Tibial nerve (tissue), 3 donors: ENCODE results near the gene UBAP1L.

ENCODE experiments used
- EP300 ChIP-seq, 2 donors: sonication (generic); formaldehyde crosslinking; IDR thresholded peaks; one replicate each; pipeline ENCODE4 v1.6.1; 2017; ENCODE audit warnings: antibody characterized with exemption in 2 of 2, mild to moderate bottlenecking in 1 of 2
- POLR2A ChIP-seq, 2 donors: fragments of 450-650 bp; IDR thresholded peaks; one replicate each; pipeline ENCODE4 v1.6.1; 2017; ENCODE audit warnings: antibody characterized with exemption in 2 of 2, mild to moderate bottlenecking in 2 of 2, moderate library complexity in 2 of 2

- no peak for TF ChIP-seq EP300 (IDR thresholded peaks at IDR 0.05)
- TF ChIP-seq POLR2A (IDR thresholded peaks at IDR 0.05) = no peak
These were observed 22.8 kb downstream of the UBAP1L start for GRCh38 chr15:65091946-65092770.
